Skeletal muscle cell (primary cell): ENCODE measurements around the gene MAPK8.
A peak's percentile ranks its signal among the peaks of the same experiment; 100 is the strongest.
"Not testable (repeated sequence)": the region's sequence is repeated elsewhere in the genome, so short reads cannot be mapped to it uniquely, and the experiment has no call there.

Experiments
- DNase-seq: peaks from one replicate; pipeline ENCODE4 v3.0.0-alpha.2; 2010; ENCODE audit warnings: low read depth
- H3K4me3 ChIP-seq: 2 replicates; pipeline ENCODE4 v1.5.1; 2011; ENCODE audit warnings: low read depth, mild to moderate bottlenecking, control low read depth, low read length, moderate library complexity

Gene MAPK8

DNA sequence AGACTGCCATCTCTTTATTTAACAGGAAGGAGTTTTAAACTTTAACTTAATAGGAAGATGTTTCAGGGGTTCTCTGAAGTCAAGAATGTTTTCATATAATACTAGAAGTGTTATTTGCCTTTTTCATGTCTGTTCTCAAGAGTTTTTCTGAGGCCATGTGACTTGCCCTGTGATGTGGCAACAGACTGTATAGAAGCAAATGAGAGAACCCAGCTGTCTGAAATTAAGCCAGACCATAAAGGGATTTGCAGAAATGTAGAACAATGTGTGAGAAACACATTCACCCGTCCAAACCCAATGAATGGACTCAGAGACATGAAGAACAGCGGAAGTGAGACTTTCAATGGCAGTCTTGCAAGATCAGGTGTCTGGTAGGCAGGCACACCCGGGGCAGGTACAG lies 23.8 kb downstream of the MAPK8 start:
- H3K4me3 ChIP-seq, result no peak overlapping the region
- DNase-seq, result no peak

DNA sequence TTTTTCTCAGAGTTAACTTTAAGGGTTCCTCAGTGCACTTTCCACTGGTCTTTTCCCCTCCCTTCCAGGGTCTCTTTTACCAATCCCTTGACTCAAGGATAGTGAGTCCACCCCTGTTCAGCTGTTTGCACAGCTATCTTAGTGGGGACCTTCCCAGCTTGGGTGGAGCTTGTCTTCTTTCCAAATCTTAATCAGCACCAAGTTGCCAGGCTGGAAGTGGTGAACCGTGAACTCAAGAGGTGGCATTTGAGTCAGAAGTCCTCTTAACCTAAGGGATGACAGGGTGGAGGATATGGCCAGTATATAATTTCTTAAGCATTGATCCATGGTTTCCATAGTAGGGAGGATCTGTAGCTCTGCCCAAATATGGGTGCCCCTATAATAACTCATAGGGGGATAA lies 25.0 kb downstream of the MAPK8 start:
- H3K4me3 ChIP-seq, result no peak overlapping the region
- DNase-seq, result no peak

DNA sequence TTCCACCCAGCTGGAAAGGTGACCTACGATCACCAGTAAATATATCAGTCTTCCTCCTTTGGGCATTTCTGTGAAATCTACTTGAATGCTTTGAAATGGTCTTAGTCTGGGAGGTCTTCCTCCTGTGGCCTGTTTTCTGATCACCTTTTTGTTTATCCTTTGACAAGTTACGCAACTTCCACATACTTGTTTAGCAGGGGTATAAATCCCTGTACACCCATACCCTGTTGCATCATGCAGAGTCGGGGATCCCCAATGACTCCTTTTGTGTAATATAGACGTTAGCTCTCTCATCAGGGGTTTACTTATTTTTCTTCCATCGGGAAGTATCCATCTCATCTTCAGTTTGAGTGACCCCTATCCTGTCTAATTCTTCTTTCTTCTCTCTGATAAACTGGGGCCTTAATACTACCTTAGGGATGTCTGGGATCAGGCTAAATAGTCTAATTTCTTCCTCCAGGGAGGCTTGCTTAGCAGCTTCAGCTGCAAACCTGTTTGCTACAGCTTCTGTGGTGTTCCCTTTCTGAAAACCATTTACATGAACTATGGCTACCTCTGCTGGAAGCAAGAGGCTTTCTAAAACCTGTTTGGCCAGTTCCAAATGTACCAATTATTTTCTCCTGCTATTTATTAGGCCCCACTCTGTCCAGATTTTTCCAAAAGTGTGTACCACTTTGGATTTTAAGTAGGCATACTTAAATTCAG lies 25.8 kb downstream of the MAPK8 start:
- no peak for DNase-seq
- H3K4me3 ChIP-seq, result no peak overlapping the region

DNA sequence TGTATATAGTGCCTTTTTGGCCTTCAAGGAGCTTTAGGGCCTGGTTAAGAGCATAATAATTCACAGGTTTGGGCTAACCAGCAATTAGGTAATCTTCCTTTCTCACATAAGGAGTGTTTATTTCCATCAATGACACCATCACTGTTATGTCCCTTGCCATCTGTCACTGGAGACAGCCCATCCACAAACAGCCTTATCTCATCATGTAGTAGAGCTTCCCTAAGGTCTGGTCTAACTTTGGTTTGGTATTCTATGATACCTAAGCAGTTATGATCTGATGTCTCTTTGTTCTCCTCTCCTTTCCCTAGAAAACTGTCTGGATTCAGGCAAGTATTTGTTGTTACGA lies 26.4 kb downstream of the MAPK8 start:
- no peak overlapping the region for H3K4me3 ChIP-seq
- DNase-seq, result no peak

DNA sequence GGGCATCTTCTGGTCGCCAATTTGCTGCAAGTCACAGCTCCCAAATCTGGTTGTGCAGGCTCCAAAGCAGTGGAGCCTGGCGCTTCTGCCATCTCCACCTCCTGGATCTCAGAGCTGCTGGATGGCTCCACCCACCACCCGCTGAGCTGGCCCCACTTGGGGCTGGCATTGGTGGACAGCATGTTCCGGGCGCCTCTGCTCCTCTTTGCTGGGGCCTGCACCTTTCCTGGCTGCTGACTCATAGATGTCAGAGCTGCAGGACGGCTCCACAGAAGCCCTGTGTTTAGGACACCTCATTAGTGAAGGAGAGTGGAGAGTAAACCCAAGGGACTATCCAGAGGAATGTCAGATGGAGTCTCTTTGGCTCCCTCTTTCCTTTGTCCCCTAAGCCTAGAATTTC lies 27.4 kb downstream of the MAPK8 start:
- DNase-seq, result no peak
- H3K4me3 ChIP-seq, result no peak overlapping the region

DNA sequence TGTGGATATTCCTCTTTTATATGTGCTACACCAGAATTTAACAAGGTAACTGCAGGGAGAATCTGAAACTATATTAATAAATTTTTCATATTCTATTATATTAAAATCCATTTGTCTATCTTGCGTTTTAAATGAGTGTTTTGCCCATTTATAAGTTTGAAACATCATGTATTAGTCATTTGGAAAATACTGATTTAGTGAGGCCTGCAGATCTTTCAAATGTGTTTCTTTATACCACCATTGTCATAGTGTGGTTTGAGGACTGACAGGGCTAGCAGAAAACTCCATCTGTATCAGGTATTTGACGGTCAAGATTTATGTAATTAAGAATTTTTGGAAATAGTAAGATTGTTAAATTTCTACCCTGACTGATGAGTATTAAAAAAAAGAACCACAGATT lies 29.3 kb downstream of the MAPK8 start:
- no peak for DNase-seq

DNA sequence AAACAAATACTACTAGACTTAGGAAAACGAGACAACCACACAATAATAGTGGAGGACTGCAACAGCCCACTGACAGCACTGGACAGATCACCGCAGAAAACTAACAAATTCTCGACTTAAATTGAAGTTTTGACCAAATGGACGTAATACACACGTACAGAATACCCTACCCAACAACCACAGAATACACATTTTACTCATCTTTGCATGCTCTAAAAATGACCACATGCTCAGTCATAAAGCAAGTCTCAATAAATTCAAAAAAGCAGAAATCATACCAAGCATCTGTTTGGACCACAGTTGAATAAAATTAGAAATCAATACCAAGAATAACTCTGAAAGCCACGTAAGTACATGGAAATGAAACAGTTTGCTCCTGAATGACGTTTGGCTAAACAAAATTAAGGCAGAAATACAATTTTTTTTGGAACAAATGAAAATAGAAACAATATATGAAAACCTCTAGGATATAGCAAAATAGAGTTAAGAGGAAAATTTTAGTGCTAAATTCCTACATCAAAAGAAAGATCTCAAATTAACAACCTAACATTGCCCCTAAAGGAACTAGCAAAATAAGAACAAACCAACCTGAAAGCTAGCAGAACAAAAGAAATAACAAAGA lies 30.6 kb downstream of the MAPK8 start:
- no peak for DNase-seq
- no peak overlapping the region for H3K4me3 ChIP-seq

More for the DNA sequence above, 29.3 kb downstream of the MAPK8 start:
- H3K4me3 ChIP-seq, result no peak overlapping the region

DNA sequence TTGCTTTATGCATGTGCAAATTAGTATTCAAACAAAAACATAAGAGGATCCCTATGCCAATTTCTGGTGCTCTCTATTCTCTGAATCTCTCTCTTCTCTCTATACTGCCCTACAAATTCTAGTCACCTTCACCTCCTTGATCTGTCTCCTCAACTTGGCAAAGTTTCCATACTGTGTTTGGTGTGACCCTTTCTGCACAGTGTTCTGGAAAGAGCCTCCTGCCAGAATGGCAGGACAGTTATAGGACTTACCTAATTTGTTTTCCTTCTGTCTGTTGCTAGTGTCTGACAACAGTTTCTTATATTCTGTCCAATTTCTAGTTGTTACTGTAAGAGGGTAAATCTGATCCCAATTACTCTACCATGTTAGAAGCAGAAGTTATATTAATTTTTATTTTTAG lies 34.3 kb downstream of the MAPK8 start:
- no peak for DNase-seq
- H3K4me3 ChIP-seq, result no peak overlapping the region

DNA sequence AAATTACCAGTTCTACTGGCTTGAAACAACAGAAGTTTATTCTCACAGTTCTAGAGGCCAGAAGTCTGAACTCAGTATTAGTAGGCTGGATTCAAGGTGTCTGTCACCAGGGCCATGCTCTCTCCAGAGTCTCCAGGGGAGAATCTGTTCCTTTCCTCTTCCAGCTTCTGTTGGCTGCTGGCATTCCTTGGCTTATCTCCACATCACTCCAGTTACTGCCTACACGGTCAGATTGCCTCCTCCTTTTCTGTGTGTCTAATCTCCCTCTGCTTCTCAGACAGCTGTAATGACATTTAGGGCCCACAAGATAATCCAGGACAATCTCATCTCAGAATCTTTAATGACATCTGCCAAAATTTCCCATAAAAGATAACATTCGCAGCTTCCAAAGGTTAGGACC lies 36.6 kb downstream of the MAPK8 start:
- no peak for DNase-seq
- no peak overlapping the region for H3K4me3 ChIP-seq

DNA sequence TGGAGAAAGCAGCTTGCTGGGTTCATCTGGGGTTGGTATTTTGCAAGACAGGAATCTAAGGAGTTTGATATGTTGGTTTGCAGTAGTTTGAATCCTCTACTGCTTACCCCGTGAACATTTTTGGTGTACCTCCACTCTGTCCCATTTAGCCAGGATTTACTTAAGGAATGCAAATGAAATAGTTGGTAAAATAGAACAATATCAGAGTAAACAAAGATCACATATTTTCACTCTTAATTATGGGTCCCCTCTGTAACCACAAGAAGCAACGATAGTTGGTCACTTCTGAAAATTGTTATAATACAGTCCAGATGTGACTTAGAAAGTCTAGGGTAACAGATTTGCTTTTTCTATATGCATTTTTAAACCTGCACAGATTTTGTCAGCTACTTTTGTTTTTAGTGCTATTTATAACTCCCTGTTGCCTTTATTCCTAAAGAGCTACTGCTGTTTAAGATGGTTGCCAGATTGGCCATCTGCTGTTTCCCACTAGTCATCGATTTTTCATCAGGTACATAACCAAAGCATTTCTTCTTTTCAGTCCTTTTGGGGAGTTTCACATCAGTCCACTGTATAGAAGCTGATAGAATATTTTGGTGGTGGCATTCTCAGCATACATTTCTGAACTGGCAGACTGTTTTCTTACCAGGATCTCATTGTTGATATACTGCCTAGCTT lies 37.6 kb downstream of the MAPK8 start:
- no peak for DNase-seq
- H3K4me3 ChIP-seq, result no peak overlapping the region

DNA sequence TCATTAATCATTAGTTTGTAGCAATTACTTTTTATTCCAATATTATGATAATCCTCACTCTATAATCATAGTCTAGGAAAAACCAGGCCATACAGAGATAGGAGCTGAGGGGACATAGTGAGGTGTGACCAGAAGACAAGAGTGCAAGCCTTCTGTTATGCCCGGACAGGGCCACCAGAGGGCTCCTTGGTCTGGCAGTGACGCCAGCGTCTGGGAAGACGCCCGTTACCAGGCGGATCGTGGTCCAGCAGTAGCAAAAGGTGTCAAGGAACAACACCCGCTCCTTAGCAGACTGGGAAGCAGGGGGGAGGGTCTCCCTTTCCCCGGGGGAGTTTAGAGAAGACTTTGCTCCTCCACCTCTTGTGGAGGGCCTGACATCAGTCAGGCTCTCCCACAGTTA lies 39.8 kb downstream of the MAPK8 start:
- not testable (repeated sequence) for DNase-seq, H3K4me3 ChIP-seq

DNA sequence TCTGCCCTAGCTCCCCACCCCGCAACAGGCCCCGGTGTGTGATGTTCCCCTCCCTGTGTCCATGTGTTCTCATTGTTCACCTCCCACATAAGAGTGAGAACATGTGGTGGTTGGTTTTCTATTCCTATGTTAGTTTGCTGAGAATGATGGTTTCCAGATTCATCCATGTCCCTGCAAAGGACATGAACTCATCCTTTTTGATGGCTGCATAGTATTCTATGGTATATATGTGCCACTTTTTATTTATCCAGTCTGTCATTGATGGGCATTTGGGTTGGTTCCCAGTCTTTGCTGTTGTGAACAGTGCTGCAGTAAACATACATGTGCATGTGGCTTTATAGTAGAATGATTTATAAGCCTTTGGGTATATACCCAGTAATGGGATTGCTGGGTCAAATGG lies 41.1 kb downstream of the MAPK8 start:
- not testable (repeated sequence) for DNase-seq, H3K4me3 ChIP-seq

DNA sequence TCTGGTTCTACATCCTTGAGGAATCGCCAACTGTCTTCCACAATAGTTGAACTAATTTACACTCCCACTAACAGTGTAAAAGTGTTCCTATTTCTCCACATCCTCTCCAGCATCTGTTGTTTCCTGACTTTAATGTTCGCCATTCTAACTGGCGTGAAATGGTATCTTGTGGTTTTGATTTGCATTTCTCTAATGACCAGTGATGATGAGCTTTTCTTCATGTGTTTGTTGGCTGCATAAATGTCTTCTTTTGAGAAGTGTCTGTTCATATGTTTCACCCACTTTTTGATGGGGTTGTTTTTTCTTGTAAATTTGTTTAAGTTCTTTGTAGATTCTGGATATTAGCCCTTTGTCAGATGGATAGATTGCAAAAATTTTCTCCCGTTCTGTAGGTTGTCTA lies 41.5 kb downstream of the MAPK8 start:
- not testable (repeated sequence) for DNase-seq, H3K4me3 ChIP-seq

DNA sequence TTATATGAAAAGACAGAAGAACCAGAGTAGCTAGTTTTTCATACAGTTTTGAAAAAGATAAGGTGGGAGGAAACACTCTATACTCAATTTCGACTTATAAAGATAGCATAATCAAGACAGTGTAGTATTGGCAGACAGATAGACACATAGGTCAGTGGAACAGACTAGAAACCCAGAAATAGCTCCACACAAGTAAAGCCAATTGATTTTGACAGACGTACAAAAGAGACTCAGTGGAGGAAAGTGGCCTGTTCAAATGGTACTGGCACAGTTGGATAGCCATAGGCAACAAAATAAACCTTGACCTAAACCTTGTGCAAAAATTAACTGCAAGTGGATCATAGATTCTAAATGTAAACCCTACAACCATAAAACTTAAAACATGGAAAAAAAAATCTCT lies 46.8 kb downstream of the MAPK8 start:
- DNase-seq, result no peak
- no peak overlapping the region for H3K4me3 ChIP-seq

DNA sequence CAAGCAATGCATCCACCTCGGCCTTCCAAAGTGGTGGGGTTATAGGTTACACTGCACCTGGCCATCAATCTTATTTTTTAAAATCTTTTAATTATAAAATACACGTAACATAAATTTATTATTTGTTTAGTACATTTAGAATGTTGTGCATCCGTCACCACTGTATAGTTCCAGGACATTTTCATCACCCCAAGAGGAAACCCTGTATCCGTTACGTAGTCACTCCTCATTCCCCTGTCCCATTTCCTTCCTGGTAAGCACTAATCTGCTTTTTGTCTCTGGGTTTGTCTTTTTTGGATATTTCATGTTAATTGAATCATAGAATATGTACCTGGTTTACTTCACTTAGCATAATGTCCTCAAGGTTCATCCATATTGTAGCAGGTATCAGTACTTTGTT lies 51.2 kb downstream of the MAPK8 start:
- DNase-seq, result no peak
- no peak overlapping the region for H3K4me3 ChIP-seq

DNA sequence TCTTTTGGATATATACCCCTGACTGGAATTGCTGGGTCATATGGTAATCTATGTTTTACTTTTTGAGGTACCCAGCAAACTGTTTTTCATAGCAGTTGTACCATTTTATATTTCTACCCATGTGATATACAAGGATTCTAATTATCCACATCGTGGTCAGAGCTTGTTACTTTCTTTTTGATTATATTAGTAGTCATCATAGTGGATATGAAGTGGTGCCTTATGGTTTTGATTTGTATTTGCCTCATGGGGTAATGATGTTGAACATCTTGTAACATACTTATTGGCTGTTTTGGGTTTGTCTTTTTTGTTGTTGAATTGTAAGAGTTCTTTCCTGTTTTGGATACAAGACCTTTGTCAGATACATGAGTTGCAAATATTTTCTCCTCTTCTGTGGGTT lies 51.7 kb downstream of the MAPK8 start:
- H3K4me3 ChIP-seq, result no peak overlapping the region
- no peak for DNase-seq

DNA sequence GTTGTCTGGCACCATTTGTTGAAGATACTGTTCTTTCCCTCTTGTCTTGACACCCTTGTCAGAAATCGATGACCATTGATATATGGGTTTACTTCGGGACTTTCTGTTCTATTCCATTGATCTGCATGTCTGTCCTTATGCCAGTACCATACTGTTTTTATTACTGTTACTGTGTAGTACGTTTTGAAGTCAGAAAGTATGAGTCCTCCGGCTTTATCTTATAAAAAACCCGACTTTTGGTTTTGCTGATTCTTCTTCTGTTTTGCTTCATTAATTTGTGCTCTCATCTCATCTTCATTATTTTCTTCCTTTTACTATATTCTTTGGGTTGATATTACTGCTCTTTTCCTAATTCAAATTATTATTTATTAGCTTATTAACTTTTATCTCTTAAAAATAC lies 52.4 kb downstream of the MAPK8 start:
- DNase-seq, result no peak
- no peak overlapping the region for H3K4me3 ChIP-seq

DNA sequence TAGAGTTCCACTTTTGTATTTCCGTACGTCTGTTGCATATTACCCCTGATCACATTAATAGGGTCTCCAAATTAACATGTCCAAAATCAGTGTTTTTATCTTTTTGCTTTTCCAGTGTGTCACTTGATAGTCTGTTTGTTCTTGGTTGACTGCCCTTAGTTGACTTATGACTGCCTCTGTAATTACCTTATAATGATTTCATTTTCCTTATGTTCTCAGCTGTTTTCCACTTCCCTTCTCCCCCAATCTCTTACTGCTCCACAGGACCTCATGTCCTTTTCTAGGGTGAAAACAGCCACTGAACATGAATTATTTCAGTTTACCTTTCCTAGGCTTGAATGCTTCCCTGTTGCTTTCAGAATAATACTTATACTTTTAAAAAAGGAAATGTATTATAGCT lies 54.7 kb downstream of the MAPK8 start:
- no peak for DNase-seq
- H3K4me3 ChIP-seq, result no peak overlapping the region

DNA sequence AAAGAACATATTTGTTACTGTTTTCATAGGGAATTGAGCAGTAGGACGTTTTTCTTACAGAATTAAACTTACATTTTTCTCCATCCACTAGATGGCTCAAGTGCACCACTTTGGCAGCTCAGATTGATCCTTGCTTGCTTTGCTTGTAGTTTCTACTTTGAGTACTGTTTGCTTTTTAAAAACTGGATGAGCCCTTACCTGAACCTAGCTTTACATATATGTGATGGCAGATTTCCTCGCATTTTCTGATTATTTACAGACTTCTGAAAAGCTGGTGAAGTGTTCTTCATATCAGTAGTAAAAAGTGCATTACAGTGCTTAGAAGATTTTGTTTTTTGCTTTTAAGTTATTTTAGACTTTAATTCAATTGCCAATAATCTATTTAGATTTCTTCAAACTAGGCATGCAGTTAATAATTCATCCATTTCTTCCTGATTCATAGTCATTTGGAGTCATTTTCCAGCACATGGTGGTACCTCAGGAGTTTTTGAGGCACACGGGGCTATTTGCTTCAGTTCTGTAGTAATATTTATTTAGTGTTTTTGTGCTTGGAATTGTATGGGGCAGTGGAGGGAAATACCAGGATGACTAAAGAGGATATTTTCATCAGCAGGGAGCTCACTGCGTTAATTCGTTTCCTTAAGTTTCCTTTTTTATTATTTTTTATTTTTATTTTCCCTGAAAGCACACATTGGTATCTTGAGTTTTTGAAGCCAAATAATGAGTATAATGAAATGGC lies 57.3 kb downstream of the MAPK8 start:
- H3K4me3 ChIP-seq, result no peak overlapping the region
- DNase-seq, result peak; percentile 29

DNA sequence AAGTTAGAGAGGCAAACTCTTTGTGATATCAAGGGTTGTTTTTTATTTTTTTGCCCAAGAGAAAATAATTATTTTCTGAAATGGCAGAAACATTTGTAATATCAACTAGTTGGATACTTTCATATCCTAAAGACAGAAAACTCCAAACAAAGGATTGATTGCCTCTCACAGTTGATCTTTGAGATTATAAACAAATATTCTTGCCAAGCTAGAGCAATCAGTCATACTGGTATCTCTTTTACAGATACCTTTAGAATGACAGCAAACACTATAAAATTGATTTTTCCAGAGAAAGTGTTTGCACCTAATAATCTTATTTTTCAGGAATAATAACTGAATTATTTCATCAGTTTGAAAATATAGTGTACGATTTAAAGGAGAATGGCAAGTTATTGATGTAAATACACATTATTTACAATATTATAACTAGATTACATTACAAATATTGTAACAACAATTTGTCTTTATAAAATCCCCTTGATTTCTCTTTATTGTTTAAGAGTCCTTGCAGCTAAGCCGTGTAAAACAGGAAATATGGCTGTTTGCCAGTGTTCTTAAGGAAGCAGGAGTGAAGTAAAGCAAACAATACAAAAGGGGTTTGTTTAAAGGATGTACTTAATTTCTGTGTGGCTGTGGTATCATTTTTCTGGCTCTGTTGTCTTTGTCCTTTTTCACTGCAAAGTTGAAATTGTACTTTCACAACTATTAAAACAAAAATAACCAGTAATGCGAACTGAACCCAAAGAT lies 58.4 kb downstream of the MAPK8 start:
- no peak overlapping the region for H3K4me3 ChIP-seq

More for the DNA sequence above, 58.4 kb downstream of the MAPK8 start:
- peak; percentile 38 for DNase-seq
